ENCODE results near the gene SLC30A2.

GRCh38 chr1:26084844-26085243 lies 38.9 kb upstream of the SLC30A2 start:
- TF ChIP-seq RAD21 (IDR thresholded peaks at IDR 0.05) (no peak), CTCF (IDR thresholded peaks at IDR 0.05; ENCODE audit: low read depth, low read length, missing input control) (no peak), JUND (IDR thresholded peaks at IDR 0.05) (no peak), REST (IDR thresholded peaks at IDR 0.05) (no peak), TAF1 (conservative IDR thresholded peaks at IDR 0.05) (no peak), GABPA (IDR thresholded peaks at IDR 0.05 in 1 of 2, conservative IDR thresholded peaks at IDR 0.05 in 1 of 2) (no peak), YY1 (IDR thresholded peaks at IDR 0.05) (no peak), SP1 (IDR thresholded peaks at IDR 0.05) (no peak)
